Epithelial cell of proximal tubule (primary cell): Measurements from ENCODE around the gene CERS5. TPM values are rescaled to one million over a fixed set of nuclear protein-coding genes. Genes with fewer than 3 reads are reported as not detected.
"Not testable (repeated sequence)": the region's sequence is repeated elsewhere in the genome, so short reads cannot be mapped to it uniquely, and the experiment has no call there.

ENCODE experiments used
- DNase-seq: peaks from one replicate; pipeline ENCODE4 v3.0.0-alpha.2; 2011; ENCODE audit warnings: low read depth
- H3K4me3 ChIP-seq: 2 replicates; pipeline ENCODE4 v1.5.1; 2011; ENCODE audit warnings: low read depth, mild to moderate bottlenecking, low read length
- CTCF ChIP-seq: conservative IDR thresholded peaks from 2 replicates; pipeline ENCODE4 v1.5.1; 2012; ENCODE audit warnings: low read depth, mild to moderate bottlenecking, low read length
- total RNA-seq: library from RNA; depleted of rRNA; stranded (reverse); fragments of >200 nt; gene quantifications from 2 replicates; pipeline ENCODE4 v1.2.3, GENCODE V29; 2015

The CERS5 gene
- total RNA-seq, 1 donor from 2014 or later = 31.1 TPM

GRCh38 chr12:50157259-50157658 lies 9.9 kb downstream of the CERS5 start:
- DNase-seq = no peak
- no peak for TF ChIP-seq CTCF

GRCh38 chr12:50156641-50157040 lies 10.5 kb downstream of the CERS5 start:
- no peak for DNase-seq
- no peak for TF ChIP-seq CTCF

More at GRCh38 chr12:50157259-50157658, 9.9 kb downstream of the CERS5 start:
- H3K4me3 ChIP-seq = no peak overlapping the region

GRCh38 chr12:50154947-50155346 lies 12.2 kb downstream of the CERS5 start:
- H3K4me3 ChIP-seq, DNase-seq: not testable (repeated sequence)

More at GRCh38 chr12:50156641-50157040, 10.5 kb downstream of the CERS5 start:
- no peak overlapping the region for H3K4me3 ChIP-seq

GRCh38 chr12:50151047-50151687 lies 16.0 kb downstream of the CERS5 start:
- no peak for DNase-seq
- H3K4me3 ChIP-seq = no peak overlapping the region
- no peak for TF ChIP-seq CTCF

GRCh38 chr12:50149311-50149710 lies 17.9 kb downstream of the CERS5 start:
- DNase-seq = no peak
- TF ChIP-seq CTCF = no peak
- H3K4me3 ChIP-seq = no peak overlapping the region

GRCh38 chr12:50148011-50148410 lies 19.2 kb downstream of the CERS5 start:
- not testable (repeated sequence) for H3K4me3 ChIP-seq

GRCh38 chr12:50147281-50147680 lies 19.9 kb downstream of the CERS5 start:
- DNase-seq = no peak
- no peak for TF ChIP-seq CTCF
- no peak overlapping the region for H3K4me3 ChIP-seq

More at GRCh38 chr12:50148011-50148410, 19.2 kb downstream of the CERS5 start:
- not testable (repeated sequence) for DNase-seq

- DNase-seq = no peak
- no peak overlapping the region for H3K4me3 ChIP-seq
- no peak for TF ChIP-seq CTCF
Observed at GRCh38 chr12:50145439-50145838, 21.7 kb downstream of the CERS5 start.
